Activated CD8-positive, alpha-beta T cell treated with anti-CD3 and anti-CD28 coated beads for 36 hours (primary cell): Measurements from ENCODE around the gene DACH1. TPM values are rescaled to one million over a fixed set of nuclear protein-coding genes. Genes with fewer than 3 reads are reported as not detected.
"Not testable (repeated sequence)": the region's sequence is repeated elsewhere in the genome, so short reads cannot be mapped to it uniquely, and the experiment has no call there.

ENCODE experiments used
- ATAC-seq: fragments of 200-7000 bp; cut with Tn5 transposase; one replicate; pipeline ENCODE4 v1.10.0; 2021; ENCODE audit warnings: mild to moderate bottlenecking, moderate library complexity
- CTCF ChIA-PET: fragments of 350-600 bp; sonication (Branson Sonifier 250); formaldehyde crosslinking; loops from one replicate; lab custom pipeline; 2021; ENCODE audit warnings: antibody characterized with exemption; lab: Charles Lee
- POLR2A ChIA-PET: fragments of 350-600 bp; sonication (Branson Sonifier 250); formaldehyde crosslinking; loops from one replicate; lab custom pipeline; 2021; ENCODE audit warnings: antibody characterized with exemption; lab: Charles Lee
- DNase-seq: peaks from one replicate; pipeline ENCODE4 v3.0.0-alpha.2; 2020
- H3K27ac Mint-ChIP-seq: one replicate; pipeline ENCODE4 v1.8.0; 2021; ENCODE audit warnings: mild to moderate bottlenecking, mixed read lengths
- H3K27me3 Mint-ChIP-seq: one replicate; pipeline ENCODE4 v1.8.0; 2021; ENCODE audit warnings: mixed read lengths
- H3K36me3 Mint-ChIP-seq: one replicate; pipeline ENCODE4 v1.8.0; 2021; ENCODE audit warnings: low read depth, mixed read lengths
- H3K4me1 Mint-ChIP-seq: one replicate; pipeline ENCODE4 v1.8.0; 2021; ENCODE audit warnings: low read depth, mixed read lengths
- H3K4me3 Mint-ChIP-seq: one replicate; pipeline ENCODE4 v1.8.0; 2021; ENCODE audit warnings: mild to moderate bottlenecking, moderate library complexity, mixed read lengths
- H3K9me3 Mint-ChIP-seq: one replicate; pipeline ENCODE4 v1.8.0; 2021; ENCODE audit warnings: mixed read lengths
- CTCF ChIP-seq: fragments of 200-600 bp; IDR thresholded peaks from one replicate; pipeline ENCODE4 v1.8.0; 2022; ENCODE audit warnings: antibody characterized with exemption, mild to moderate bottlenecking
- intact Hi-C: fragments of 100-400 bp; cut with micrococcal nuclease; formaldehyde crosslinking; loops from one replicate; pipeline ENCODE4 v1.10.0; 2022
- total RNA-seq, 2 experiments: library from RNA; stranded (reverse); gene quantifications; one replicate each; pipeline ENCODE4 v1.2.3, GENCODE V29; 2021

The DACH1 gene
- total RNA-seq, 2 experiments from 2014 or later = not detected

GRCh38 chr13:71842003-71842402 is 25.0 kb downstream of the DACH1 start:
- Mint-ChIP-seq H3K27ac (no peak overlapping the region), H3K9me3 (no peaks in the 10 kb centered on the region), H3K27me3 (no peaks in the 10 kb centered on the region), H3K36me3 (no peaks in the 10 kb centered on the region), H3K4me1 (no peaks in the 10 kb centered on the region), H3K4me3 (no peak overlapping the region)
- ChIA-PET CTCF (no interaction called here), POLR2A (no interaction called here)
- no peak for TF ChIP-seq CTCF
- intact Hi-C loops = no loop called here
- no peak for DNase-seq
- no peak for ATAC-seq

- ATAC-seq (no peak), DNase-seq (no peak)
- intact Hi-C loops = no loop called here
- H3K4me1 Mint-ChIP-seq = no peaks in the 10 kb centered on the region
- no peaks in the 10 kb centered on the region for H3K36me3 Mint-ChIP-seq
- TF ChIP-seq CTCF = no peak
- CTCF ChIA-PET = no interaction called here
- no peaks in the 10 kb centered on the region for H3K27me3 Mint-ChIP-seq
- H3K27ac Mint-ChIP-seq = no peak overlapping the region
- H3K9me3 Mint-ChIP-seq = peaks cover 3% of the 10 kb centered on the region
- POLR2A ChIA-PET = no interaction called here
- no peak overlapping the region for H3K4me3 Mint-ChIP-seq
Observed at GRCh38 chr13:71838842-71839241, 28.2 kb downstream of the DACH1 start.

GRCh38 chr13:71837582-71837981 is 29.4 kb downstream of the DACH1 start:
- CTCF ChIA-PET, H3K27me3 Mint-ChIP-seq, intact Hi-C loops, H3K4me1 Mint-ChIP-seq, H3K36me3 Mint-ChIP-seq, H3K27ac Mint-ChIP-seq, DNase-seq, ATAC-seq, H3K9me3 Mint-ChIP-seq, POLR2A ChIA-PET, H3K4me3 Mint-ChIP-seq: not testable (repeated sequence)

GRCh38 chr13:71831716-71832115 is 35.3 kb downstream of the DACH1 start:
- H3K27me3 Mint-ChIP-seq = no peaks in the 10 kb centered on the region

GRCh38 chr13:71830736-71831135 is 36.3 kb downstream of the DACH1 start:
- Mint-ChIP-seq H3K27ac (no peak overlapping the region), H3K4me3 (no peak overlapping the region), H3K36me3 (no peaks in the 10 kb centered on the region), H3K27me3 (no peaks in the 10 kb centered on the region), H3K9me3 (no peaks in the 10 kb centered on the region), H3K4me1 (no peaks in the 10 kb centered on the region)
- POLR2A ChIA-PET = no interaction called here
- DNase-seq (no peak), ATAC-seq (no peak)
- CTCF ChIA-PET = no interaction called here
- intact Hi-C loops = no loop called here
- TF ChIP-seq CTCF = no peak

More at GRCh38 chr13:71831716-71832115, 35.3 kb downstream of the DACH1 start:
- H3K4me3 Mint-ChIP-seq = no peak overlapping the region
- ATAC-seq = no peak
- ChIA-PET CTCF (no interaction called here), POLR2A (no interaction called here)
- no peak overlapping the region for H3K27ac Mint-ChIP-seq
- H3K36me3 Mint-ChIP-seq = no peaks in the 10 kb centered on the region
- H3K9me3 Mint-ChIP-seq = peaks cover 2% of the 10 kb centered on the region
- intact Hi-C loops = no loop called here
- no peak for DNase-seq
- no peak for TF ChIP-seq CTCF
- no peaks in the 10 kb centered on the region for H3K4me1 Mint-ChIP-seq

GRCh38 chr13:71830323-71830722 is 36.7 kb downstream of the DACH1 start:
- Mint-ChIP-seq H3K27me3 (no peaks in the 10 kb centered on the region), H3K4me3 (no peak overlapping the region), H3K9me3 (no peaks in the 10 kb centered on the region), H3K4me1 (no peaks in the 10 kb centered on the region), H3K36me3 (no peaks in the 10 kb centered on the region), H3K27ac (no peak overlapping the region)
- ChIA-PET CTCF (no interaction called here), POLR2A (no interaction called here)
- DNase-seq (no peak), ATAC-seq (no peak)
- TF ChIP-seq CTCF = no peak
- intact Hi-C loops = no loop called here
